ENCODE data around the gene RBPMS2.

RBPMS2 gene

DNA sequence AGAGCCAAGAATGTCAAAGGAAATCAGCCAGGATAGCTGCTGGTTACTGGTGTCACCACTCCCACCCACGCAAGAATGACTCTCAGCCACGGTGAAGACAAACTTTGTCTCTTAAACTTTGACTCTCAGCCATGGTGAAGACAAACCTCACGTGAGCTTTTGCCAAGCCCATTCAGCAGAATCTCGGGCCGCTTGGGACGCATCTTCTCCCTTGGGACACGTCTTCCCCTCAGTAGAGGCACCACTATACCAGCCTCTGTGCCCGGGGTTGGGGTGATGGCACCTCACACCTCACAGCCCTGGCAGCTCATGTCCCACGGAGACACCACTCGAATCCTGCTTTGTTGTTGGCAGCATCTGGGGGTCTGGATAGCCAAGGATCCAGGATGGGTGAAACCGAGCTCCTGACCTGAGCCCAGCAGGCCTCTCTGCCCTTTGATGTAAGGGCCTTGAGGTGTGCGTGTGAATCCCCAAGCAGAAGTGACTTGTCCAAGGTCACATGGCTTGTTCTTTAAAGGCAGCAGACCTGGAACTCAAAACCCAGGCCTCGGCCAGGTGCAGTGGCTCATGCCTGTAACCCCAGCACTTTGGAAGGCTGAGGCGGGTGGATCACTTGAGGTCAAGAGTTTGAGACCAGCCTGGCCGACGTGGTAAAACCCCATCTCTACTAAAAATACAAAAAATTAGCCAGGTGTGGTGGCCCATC is 21.8 kb downstream of the RBPMS2 start:
- Histone ChIP-seq H3K36me3 (ENCODE audit: insufficient read depth, low read length) (no peaks in the 10 kb centered on the region), H3K9me3 (ENCODE audit: low read depth, low read length) (no peaks in the 10 kb centered on the region), H3K9ac (ENCODE audit: insufficient read length) (no peak overlapping the region), H3K4me3 (no peak overlapping the region), H3K27ac (no peak overlapping the region)
- no peak for TF ChIP-seq FOXP2 (optimal IDR thresholded peaks at IDR 0.05; ENCODE audit: control extremely low read depth, extremely low read length, insufficient read depth)
- TF ChIP-seq POLR2AphosphoS5 (IDR thresholded peaks at IDR 0.05; ENCODE audit: borderline replicate concordance, low read depth, low read length): no peak
- no peak for TF ChIP-seq EZH2 (IDR thresholded peaks at IDR 0.05)
- DNase-seq (ENCODE audit: low read depth, low spot score): no peak

- H3K4me3 ChIP-seq: no peak overlapping the region
- H3K27ac ChIP-seq: no peak overlapping the region
- no peak overlapping the region for H3K9ac ChIP-seq (ENCODE audit: insufficient read length)
- H3K9me3 ChIP-seq (ENCODE audit: low read depth, low read length): no peaks in the 10 kb centered on the region
- no peaks in the 10 kb centered on the region for H3K36me3 ChIP-seq (ENCODE audit: insufficient read depth, low read length)
- no peak for DNase-seq (ENCODE audit: low read depth, low spot score)
- no peak for TF ChIP-seq EZH2 (IDR thresholded peaks at IDR 0.05)
- TF ChIP-seq POLR2AphosphoS5 (IDR thresholded peaks at IDR 0.05; ENCODE audit: borderline replicate concordance, low read depth, low read length): no peak
- TF ChIP-seq FOXP2 (optimal IDR thresholded peaks at IDR 0.05; ENCODE audit: control extremely low read depth, extremely low read length, insufficient read depth): no peak
These were observed 23.9 kb downstream of the RBPMS2 start for GRCh38 chr15:64751464-64751863.

- Histone ChIP-seq H3K9ac (ENCODE audit: insufficient read length) (no peak overlapping the region), H3K27ac (no peak overlapping the region), H3K4me3 (no peak overlapping the region), H3K9me3 (ENCODE audit: low read depth, low read length) (no peaks in the 10 kb centered on the region), H3K36me3 (ENCODE audit: insufficient read depth, low read length) (no peaks in the 10 kb centered on the region)
- DNase-seq (ENCODE audit: low read depth, low spot score): no peak
- TF ChIP-seq POLR2AphosphoS5 (IDR thresholded peaks at IDR 0.05; ENCODE audit: borderline replicate concordance, low read depth, low read length): no peak
These were observed 25.3 kb downstream of the RBPMS2 start for GRCh38 chr15:64749999-64750657.

DNA sequence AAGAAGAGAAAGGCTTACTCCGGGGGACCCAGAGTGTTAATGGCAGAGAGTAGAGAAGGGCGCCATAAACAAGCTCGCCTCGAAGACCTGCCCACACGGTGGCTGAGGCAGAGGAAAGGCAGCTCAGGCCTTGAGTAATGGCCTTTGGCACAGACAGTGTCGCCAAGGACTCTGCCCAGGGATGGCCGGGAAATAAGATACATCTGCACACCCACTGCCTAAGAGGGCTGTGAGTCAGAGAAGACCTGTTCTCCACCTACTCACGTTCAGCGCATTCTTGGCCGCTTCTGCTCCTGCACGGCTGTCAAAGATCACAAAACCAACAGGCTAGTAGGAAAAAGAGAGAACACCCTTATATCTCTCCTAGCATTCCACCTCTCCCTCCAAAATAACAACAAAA is 26.2 kb downstream of the RBPMS2 start:
- Histone ChIP-seq H3K9ac (ENCODE audit: insufficient read length) (no peak overlapping the region), H3K36me3 (ENCODE audit: insufficient read depth, low read length) (no peaks in the 10 kb centered on the region), H3K9me3 (ENCODE audit: low read depth, low read length) (no peaks in the 10 kb centered on the region), H3K4me3 (no peak overlapping the region), H3K27ac (no peak overlapping the region)
- DNase-seq (ENCODE audit: low read depth, low spot score): no peak
- TF ChIP-seq FOXP2 (optimal IDR thresholded peaks at IDR 0.05; ENCODE audit: control extremely low read depth, extremely low read length, insufficient read depth) (no peak), POLR2AphosphoS5 (IDR thresholded peaks at IDR 0.05; ENCODE audit: borderline replicate concordance, low read depth, low read length) (no peak), EZH2 (IDR thresholded peaks at IDR 0.05) (no peak)

- Histone ChIP-seq H3K9ac (ENCODE audit: insufficient read length) (no peak overlapping the region), H3K27ac (no peak overlapping the region), H3K9me3 (ENCODE audit: low read depth, low read length) (no peaks in the 10 kb centered on the region), H3K36me3 (ENCODE audit: insufficient read depth, low read length) (no peaks in the 10 kb centered on the region), H3K4me3 (no peak overlapping the region)
- no peak for DNase-seq (ENCODE audit: low read depth, low spot score)
- TF ChIP-seq EZH2 (IDR thresholded peaks at IDR 0.05) (no peak), FOXP2 (optimal IDR thresholded peaks at IDR 0.05; ENCODE audit: control extremely low read depth, extremely low read length, insufficient read depth) (no peak), POLR2AphosphoS5 (IDR thresholded peaks at IDR 0.05; ENCODE audit: borderline replicate concordance, low read depth, low read length) (no peak)
These were observed 27.1 kb downstream of the RBPMS2 start for GRCh38 chr15:64748251-64748650.

DNA sequence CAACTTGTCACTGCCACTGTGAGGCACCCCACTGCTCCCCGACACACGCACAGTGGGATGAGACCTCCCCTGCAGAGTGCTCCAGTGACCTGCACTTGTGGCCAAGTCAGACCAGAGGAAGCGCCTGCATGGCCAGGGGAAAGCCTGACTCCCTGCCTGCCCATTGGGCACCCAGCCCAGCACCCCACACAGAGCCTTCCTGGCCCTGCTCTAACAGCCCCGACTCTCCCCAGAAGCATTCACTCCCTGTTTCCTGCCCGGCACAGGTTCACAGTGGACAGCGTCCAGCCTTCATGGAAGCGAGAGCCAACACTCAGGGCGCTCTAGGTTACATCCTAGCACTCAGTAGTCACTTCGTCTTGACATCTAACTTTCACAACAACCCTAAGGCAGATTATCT is 27.8 kb downstream of the RBPMS2 start:
- TF ChIP-seq FOXP2 (optimal IDR thresholded peaks at IDR 0.05; ENCODE audit: control extremely low read depth, extremely low read length, insufficient read depth) (no peak), POLR2AphosphoS5 (IDR thresholded peaks at IDR 0.05; ENCODE audit: borderline replicate concordance, low read depth, low read length) (no peak), EZH2 (IDR thresholded peaks at IDR 0.05) (no peak)
- Histone ChIP-seq H3K36me3 (ENCODE audit: insufficient read depth, low read length) (no peaks in the 10 kb centered on the region), H3K4me3 (no peak overlapping the region)

GRCh38 chr15:64746921-64747320 is 28.5 kb downstream of the RBPMS2 start:
- Histone ChIP-seq H3K4me3 (no peak overlapping the region), H3K9ac (ENCODE audit: insufficient read length) (no peak overlapping the region), H3K9me3 (ENCODE audit: low read depth, low read length) (no peaks in the 10 kb centered on the region), H3K36me3 (ENCODE audit: insufficient read depth, low read length) (no peaks in the 10 kb centered on the region), H3K27ac (no peak overlapping the region)
- TF ChIP-seq POLR2AphosphoS5 (IDR thresholded peaks at IDR 0.05; ENCODE audit: borderline replicate concordance, low read depth, low read length) (no peak), EZH2 (IDR thresholded peaks at IDR 0.05) (no peak), FOXP2 (optimal IDR thresholded peaks at IDR 0.05; ENCODE audit: control extremely low read depth, extremely low read length, insufficient read depth) (no peak)
- DNase-seq (ENCODE audit: low read depth, low spot score): no peak

More for the DNA sequence above, 27.8 kb downstream of the RBPMS2 start:
- Histone ChIP-seq H3K9ac (ENCODE audit: insufficient read length) (no peak overlapping the region), H3K9me3 (ENCODE audit: low read depth, low read length) (no peaks in the 10 kb centered on the region), H3K27ac (no peak overlapping the region)
- no peak for DNase-seq (ENCODE audit: low read depth, low spot score)

DNA sequence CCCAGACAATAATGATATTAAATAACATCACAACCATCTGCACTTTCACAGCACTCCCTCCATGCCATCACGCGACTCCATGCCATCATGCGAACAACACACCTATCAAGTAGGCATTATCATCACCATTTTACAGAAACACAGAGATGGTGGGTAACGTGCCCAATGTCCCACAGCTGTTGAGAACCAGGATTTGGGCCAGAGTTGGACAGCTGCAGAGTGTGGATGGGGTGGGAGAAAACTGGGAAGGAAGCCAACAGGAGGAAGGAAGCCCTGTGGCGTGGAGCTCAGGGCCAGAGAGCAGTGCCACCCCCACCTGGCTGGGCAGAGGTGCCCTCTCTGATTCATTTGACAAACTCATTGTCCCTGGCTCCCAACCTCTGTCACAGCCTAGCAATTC is 29.0 kb downstream of the RBPMS2 start:
- no peak for DNase-seq (ENCODE audit: low read depth, low spot score)
- H3K4me3 ChIP-seq: no peak overlapping the region
- H3K9me3 ChIP-seq (ENCODE audit: low read depth, low read length): no peaks in the 10 kb centered on the region
- no peak for TF ChIP-seq POLR2AphosphoS5 (IDR thresholded peaks at IDR 0.05; ENCODE audit: borderline replicate concordance, low read depth, low read length)
- TF ChIP-seq FOXP2 (optimal IDR thresholded peaks at IDR 0.05; ENCODE audit: control extremely low read depth, extremely low read length, insufficient read depth): no peak
- TF ChIP-seq EZH2 (IDR thresholded peaks at IDR 0.05): no peak
- no peak overlapping the region for H3K27ac ChIP-seq
- H3K36me3 ChIP-seq (ENCODE audit: insufficient read depth, low read length): no peaks in the 10 kb centered on the region
- no peak overlapping the region for H3K9ac ChIP-seq (ENCODE audit: insufficient read length)
